ENCODE data around the gene SETDB2.

DNA sequence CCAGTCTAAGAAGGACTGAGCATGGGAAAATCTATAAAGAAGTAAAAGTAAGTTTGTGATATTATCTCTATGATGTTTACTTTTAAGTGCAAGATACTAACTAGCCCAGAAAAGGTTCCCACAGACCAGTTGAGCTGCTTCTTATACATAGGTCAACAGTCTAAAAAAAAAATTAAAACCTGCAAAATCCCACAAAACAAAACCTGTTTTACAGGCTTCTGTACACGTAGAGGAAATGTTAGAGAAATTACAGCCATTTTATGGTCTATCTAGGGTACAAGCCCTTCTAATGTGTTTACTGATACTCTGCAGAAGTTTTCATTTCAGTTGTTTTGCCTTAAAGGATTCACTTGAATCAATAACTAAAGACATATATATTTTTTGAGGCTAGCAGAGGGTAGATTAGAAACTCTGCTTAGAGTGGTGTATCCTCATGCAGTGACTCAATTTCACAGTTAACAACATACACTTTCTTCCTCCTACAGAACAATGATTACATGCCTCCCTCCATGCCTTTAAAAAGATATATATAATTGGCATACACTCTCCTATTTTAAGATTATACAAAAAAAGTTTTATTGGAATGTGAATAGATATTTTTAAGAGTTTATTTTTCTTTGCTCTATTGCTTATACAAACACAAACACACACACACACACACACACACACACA is 44.1 kb upstream of the SETDB2 start:
- TF ChIP-seq, protein P1, sequence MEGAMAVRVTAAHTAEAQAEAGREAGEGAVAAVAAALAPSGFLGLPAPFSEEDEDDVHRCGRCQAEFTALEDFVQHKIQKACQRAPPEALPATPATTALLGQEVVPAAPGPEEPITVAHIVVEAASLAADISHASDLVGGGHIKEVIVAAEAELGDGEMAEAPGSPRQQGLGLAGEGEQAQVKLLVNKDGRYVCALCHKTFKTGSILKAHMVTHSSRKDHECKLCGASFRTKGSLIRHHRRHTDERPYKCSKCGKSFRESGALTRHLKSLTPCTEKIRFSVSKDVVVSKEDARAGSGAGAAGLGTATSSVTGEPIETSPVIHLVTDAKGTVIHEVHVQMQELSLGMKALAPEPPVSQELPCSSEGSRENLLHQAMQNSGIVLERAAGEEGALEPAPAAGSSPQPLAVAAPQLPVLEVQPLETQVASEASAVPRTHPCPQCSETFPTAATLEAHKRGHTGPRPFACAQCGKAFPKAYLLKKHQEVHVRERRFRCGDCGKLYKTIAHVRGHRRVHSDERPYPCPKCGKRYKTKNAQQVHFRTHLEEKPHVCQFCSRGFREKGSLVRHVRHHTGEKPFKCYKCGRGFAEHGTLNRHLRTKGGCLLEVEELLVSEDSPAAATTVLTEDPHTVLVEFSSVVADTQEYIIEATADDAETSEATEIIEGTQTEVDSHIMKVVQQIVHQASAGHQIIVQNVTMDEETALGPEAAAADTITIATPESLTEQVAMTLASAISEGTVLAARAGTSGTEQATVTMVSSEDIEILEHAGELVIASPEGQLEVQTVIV (IDR thresholded peaks at IDR 0.05; ENCODE audit: borderline replicate concordance, partially characterized antibody), result no peak
- TF ChIP-seq BRCA1 (IDR thresholded peaks at IDR 0.05; ENCODE audit: low read depth, low read length), result no peak
- TF ChIP-seq, protein P2, sequence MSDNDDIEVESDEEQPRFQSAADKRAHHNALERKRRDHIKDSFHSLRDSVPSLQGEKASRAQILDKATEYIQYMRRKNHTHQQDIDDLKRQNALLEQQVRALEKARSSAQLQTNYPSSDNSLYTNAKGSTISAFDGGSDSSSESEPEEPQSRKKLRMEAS (IDR thresholded peaks at IDR 0.05; ENCODE audit: low read depth, low read length), result no peak
- TF ChIP-seq, protein P3, sequence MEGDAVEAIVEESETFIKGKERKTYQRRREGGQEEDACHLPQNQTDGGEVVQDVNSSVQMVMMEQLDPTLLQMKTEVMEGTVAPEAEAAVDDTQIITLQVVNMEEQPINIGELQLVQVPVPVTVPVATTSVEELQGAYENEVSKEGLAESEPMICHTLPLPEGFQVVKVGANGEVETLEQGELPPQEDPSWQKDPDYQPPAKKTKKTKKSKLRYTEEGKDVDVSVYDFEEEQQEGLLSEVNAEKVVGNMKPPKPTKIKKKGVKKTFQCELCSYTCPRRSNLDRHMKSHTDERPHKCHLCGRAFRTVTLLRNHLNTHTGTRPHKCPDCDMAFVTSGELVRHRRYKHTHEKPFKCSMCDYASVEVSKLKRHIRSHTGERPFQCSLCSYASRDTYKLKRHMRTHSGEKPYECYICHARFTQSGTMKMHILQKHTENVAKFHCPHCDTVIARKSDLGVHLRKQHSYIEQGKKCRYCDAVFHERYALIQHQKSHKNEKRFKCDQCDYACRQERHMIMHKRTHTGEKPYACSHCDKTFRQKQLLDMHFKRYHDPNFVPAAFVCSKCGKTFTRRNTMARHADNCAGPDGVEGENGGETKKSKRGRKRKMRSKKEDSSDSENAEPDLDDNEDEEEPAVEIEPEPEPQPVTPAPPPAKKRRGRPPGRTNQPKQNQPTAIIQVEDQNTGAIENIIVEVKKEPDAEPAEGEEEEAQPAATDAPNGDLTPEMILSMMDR (IDR thresholded peaks at IDR 0.05 in 2 of 3, conservative IDR thresholded peaks at IDR 0.05 in 1 of 3; ENCODE audit: control insufficient read depth in 2 of 3, extremely low read depth in 1 of 3, insufficient read depth in 1 of 3, low read depth in 3 of 3, low read length in 3 of 3), result no peak
- TF ChIP-seq, protein P4, sequence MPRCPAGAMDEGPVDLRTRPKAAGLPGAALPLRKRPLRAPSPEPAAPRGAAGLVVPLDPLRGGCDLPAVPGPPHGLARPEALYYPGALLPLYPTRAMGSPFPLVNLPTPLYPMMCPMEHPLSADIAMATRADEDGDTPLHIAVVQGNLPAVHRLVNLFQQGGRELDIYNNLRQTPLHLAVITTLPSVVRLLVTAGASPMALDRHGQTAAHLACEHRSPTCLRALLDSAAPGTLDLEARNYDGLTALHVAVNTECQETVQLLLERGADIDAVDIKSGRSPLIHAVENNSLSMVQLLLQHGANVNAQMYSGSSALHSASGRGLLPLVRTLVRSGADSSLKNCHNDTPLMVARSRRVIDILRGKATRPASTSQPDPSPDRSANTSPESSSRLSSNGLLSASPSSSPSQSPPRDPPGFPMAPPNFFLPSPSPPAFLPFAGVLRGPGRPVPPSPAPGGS (IDR thresholded peaks at IDR 0.05; ENCODE audit: borderline replicate concordance, insufficient read depth, low read depth, low read length, poor library complexity, severe bottlenecking), result no peak
- TF ChIP-seq, protein P5, sequence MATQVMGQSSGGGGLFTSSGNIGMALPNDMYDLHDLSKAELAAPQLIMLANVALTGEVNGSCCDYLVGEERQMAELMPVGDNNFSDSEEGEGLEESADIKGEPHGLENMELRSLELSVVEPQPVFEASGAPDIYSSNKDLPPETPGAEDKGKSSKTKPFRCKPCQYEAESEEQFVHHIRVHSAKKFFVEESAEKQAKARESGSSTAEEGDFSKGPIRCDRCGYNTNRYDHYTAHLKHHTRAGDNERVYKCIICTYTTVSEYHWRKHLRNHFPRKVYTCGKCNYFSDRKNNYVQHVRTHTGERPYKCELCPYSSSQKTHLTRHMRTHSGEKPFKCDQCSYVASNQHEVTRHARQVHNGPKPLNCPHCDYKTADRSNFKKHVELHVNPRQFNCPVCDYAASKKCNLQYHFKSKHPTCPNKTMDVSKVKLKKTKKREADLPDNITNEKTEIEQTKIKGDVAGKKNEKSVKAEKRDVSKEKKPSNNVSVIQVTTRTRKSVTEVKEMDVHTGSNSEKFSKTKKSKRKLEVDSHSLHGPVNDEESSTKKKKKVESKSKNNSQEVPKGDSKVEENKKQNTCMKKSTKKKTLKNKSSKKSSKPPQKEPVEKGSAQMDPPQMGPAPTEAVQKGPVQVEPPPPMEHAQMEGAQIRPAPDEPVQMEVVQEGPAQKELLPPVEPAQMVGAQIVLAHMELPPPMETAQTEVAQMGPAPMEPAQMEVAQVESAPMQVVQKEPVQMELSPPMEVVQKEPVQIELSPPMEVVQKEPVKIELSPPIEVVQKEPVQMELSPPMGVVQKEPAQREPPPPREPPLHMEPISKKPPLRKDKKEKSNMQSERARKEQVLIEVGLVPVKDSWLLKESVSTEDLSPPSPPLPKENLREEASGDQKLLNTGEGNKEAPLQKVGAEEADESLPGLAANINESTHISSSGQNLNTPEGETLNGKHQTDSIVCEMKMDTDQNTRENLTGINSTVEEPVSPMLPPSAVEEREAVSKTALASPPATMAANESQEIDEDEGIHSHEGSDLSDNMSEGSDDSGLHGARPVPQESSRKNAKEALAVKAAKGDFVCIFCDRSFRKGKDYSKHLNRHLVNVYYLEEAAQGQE (IDR thresholded peaks at IDR 0.05; ENCODE audit: low read depth, low read length), result no peak

Data from GM12878 (cell line).